GM18951 (cell line): Measurements from ENCODE around the gene SH3GLB2.
"Not testable (repeated sequence)": the region's sequence is repeated elsewhere in the genome, so short reads cannot be mapped to it uniquely, and the experiment has no call there.

Experiments used
- POLR2A ChIP-seq: IDR thresholded peaks from 4 replicates; pipeline ENCODE4 v1.6.1; 2011; ENCODE audit warnings: mild to moderate bottlenecking; ENCODE audit not compliant: insufficient read length, insufficient read depth; ENCODE audit errors: extremely low read depth
- in situ Hi-C: fragments of 300-500 bp; cut with MboI; formaldehyde crosslinking; loops from one replicate; pipeline ENCODE4 v1.12.0; 2022; ENCODE audit warnings: low sequenced_read_pairs, mixed read lengths, inconsistent platforms; ENCODE audit not compliant: unreplicated experiment

The SH3GLB2 gene

GRCh38 chr9:129007035-129007765 is 20.9 kb downstream of the SH3GLB2 start:
- in situ Hi-C loops, result no loop called here
- TF ChIP-seq POLR2A, result no peak

GRCh38 chr9:129006328-129007034 is 21.6 kb downstream of the SH3GLB2 start:
- in situ Hi-C loops, result no loop called here
- TF ChIP-seq POLR2A, result no peak

- TF ChIP-seq POLR2A, result no peak
- in situ Hi-C loops, result no loop called here
Observed at GRCh38 chr9:129005336-129005997, 22.7 kb downstream of the SH3GLB2 start.

- in situ Hi-C loops, result not testable (repeated sequence)
Observed at GRCh38 chr9:129004173-129004572, 24.0 kb downstream of the SH3GLB2 start.

- in situ Hi-C loops, result no loop called here
- TF ChIP-seq POLR2A, result no peak
Observed at GRCh38 chr9:129002992-129003391, 25.1 kb downstream of the SH3GLB2 start.

GRCh38 chr9:129001504-129002325 is 26.4 kb downstream of the SH3GLB2 start:
- TF ChIP-seq POLR2A, result no peak
- in situ Hi-C loops, result no loop called here

DNA sequence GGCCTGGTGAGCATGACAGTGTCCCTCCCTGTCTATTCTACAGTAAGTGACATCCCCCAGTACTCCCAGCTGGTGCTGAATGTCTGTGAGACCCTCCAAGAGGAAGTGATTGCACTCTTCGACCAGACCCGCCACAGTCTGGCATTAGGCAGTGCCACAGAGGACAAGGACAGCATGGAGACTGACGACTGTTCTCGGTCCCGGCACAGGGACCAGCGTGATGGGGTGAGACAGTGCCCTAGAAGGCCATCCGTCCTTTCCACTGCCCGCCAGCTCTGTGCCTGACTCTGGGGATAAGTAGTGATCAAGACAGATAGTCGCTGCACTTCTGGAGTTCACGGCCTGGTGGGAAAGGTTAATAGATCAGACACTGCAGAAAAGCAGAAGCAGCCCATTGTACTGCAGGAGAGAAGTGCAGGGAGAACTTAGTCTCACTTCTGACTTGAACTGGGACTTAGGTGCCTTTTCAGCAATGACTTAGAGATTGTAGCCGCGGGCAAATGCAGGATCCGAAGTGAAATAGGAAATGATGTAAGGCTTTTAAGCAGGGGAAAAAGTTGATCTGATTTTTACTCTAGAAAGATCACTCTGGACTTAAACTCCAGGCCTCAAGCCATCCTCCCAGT is 28.4 kb downstream of the SH3GLB2 start:
- TF ChIP-seq POLR2A, result no peak
- in situ Hi-C loops, result no loop called here

GRCh38 chr9:128998462-128998861 is 29.7 kb downstream of the SH3GLB2 start:
- no peak for TF ChIP-seq POLR2A
- in situ Hi-C loops, result no loop called here

GRCh38 chr9:128995791-128996190 is 32.3 kb downstream of the SH3GLB2 start:
- in situ Hi-C loops, result no loop called here

DNA sequence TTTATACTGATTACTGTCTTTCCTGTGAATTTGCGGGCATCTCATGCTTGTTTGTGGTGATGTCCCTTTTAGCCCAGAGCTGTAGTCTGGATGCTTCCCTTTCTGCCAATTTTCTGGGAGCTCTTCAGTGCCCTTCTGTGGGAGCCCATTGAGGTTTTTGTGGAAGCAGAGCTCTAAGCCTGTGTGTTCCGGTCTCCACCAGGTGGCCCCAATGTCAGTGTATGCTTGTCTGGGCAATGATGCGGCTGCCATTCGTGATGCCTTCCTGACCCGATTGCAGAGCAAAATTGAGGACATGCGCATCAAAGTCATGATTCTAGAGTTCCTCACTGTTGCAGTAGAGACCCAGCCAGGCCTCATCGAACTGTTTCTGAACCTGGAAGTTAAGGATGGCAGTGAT is 35.1 kb downstream of the SH3GLB2 start:
- no peak for TF ChIP-seq POLR2A
- in situ Hi-C loops, result no loop called here

More at GRCh38 chr9:128995791-128996190, 32.3 kb downstream of the SH3GLB2 start:
- TF ChIP-seq POLR2A, result no peak

DNA sequence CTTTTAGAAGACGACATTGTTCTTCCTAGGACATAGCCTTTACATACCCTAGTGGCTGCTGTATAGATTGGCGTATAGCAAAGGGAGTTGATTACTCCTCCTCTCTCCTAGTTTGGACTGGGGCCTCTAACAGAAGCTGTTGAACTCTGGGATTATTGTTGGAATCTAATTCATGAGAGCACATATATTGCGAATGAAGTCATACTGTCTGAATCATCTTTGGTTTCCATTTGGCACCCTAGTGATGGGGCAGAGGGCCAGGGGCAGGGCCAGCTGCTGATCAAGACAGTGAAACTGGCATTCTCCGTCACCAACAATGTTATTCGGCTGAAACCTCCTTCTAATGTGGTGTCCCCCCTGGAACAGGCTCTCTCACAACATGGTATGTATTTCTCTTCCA is 40.3 kb downstream of the SH3GLB2 start:
- in situ Hi-C loops, result no loop called here
- no peak for TF ChIP-seq POLR2A

GRCh38 chr9:128986671-128987070 is 41.5 kb downstream of the SH3GLB2 start:
- TF ChIP-seq POLR2A, result no peak
- in situ Hi-C loops, result no loop called here

- no peak for TF ChIP-seq POLR2A
- in situ Hi-C loops, result no loop called here
Observed at GRCh38 chr9:128983536-128983935, 44.6 kb downstream of the SH3GLB2 start.
